Measurements from ENCODE around the gene LBX2.

LBX2 gene

DNA sequence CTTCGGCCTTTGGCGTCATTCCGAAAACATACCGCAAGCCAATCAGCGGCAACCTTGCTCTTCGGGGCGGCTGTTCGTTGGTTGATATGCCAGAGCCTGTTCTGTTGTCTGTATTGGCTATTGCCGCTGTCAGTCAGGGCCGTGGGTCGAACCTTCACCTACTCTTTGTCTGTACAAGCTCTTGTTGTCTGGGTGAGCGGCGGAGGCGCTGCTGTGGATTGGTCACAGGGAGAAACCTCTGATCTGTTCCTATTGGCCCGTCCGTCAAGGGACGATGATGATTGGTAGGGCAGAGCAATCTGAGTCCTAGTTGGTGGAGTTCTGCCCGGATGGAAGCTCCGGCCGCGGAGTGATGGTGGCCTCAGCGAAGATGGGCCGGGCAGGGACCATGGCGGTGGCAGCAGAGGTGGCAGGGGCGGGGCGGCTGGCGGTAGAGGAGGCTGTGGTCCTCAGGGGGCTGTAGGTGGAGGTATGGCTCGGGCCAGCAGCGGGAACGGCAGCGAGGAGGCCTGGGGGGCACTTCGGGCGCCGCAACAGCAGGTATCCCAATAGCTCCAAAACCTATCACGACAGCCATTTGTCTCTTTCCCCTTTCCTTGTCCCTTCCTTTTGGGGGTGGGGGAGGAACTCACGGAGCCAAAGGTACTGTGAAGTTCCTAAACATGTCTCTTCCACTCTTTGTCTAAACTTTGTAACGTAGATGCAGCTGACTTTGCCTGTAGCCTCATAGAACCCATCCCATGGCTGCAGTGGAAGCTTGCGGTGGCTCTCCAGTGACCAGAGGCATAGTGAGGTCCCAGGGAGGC is 41.1 kb downstream of the LBX2 start, which contains the start of gene WBP1:
WBP1 (plus strand) TSS at position 307 of the 806 bp plus-strand sequence; CDS start at position 472, 165 bp downstream.
- peak; percentile 72 to 100 (median 99) for DNase-seq

DNA sequence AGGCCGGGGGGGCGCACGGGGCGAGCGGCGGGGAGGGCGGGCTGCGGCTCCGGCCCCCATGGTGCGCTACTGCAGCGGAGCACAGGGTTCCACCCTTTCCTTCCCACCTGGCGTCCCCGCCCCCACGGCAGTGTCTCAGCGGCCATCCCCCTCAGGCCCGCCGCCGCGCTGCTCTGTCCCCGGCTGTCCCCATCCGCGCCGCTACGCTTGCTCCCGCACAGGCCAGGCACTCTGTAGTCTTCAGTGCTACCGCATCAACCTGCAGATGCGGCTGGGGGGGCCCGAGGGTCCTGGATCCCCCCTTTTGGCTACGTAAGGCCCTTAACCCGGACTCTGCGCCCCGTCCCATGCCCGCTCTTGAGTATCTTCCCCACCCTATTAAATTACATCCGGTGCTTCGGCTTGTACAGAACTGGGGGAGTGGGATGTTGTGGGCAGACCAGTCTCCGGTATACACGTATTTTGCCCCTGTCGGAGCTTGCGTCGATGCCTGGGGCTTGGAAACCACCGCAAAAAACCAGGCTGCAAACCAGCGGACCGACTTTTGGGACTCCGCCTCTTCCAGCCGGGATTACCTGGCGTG is 41.8 kb downstream of the LBX2 start:
- DNase-seq, result peak in 32 of 51 donors; percentile 20 to 81 (median 61)

DNA sequence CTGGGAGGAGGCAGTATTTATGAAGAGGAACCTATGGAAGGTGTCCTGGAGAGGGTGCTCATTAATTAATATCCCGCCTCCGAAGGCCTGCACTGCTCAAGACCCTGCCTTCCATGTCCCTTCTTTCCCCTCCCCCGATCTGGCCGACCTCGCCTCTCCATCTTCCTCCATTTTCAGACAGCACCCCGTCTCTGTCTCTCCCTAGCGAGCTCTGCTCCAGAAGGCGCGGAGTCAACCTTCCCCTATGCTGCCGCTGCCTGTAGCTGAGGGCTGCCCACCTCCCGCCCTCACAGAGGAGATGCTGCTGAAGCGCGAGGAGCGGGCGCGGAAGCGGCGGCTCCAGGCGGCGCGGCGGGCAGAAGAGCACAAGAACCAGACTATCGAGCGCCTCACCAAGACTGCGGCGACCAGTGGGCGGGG is 42.3 kb downstream of the LBX2 start:
- peak in 3 of 51 donors; percentile 48 to 72 (median 50) for DNase-seq

DNA sequence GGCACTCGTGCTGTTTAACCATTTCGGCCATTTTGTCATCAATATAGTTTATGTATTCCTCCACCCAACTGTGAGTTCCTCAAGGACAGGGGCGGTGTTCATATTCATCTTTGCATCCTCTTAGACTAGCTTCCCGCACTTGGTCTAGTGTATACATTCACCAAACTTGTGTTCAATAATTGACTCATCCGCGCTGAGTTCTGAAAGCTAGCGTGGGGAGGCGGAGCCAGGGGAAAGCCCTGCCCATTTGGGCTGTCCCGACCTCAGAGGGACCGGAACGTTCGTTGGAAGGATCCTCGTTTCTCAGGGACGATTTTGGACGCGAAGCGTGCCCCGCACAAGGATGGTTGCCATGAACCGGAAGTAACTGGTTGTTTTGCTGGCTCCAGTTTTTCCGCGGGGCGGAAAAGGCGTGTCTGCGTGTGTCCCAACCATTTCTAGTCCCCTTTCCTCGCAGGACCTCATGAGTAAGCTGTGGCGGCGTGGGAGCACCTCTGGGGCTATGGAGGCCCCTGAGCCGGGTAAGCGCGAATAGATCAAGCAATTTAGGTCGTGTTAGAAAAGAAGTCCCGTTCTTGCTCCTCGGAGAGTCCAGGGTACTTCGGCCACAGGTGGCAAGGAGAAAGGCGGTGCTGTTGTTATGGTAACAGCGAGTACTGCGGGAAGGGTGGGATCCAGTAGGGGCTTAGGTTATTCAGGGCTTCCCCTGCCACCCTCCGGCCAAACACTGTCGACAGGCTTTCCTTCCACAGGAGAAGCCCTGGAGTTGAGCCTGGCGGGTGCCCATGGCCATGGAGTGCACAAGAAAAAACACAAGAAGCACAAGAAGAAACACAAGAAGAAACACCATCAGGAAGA is 44.5 kb downstream of the LBX2 start, which contains the start of gene INO80B:
INO80B (plus strand) TSS at position 434 of the 858 bp plus-strand sequence; CDS start at position 464, 30 bp downstream.
- peak; percentile 74 to 99 (median 93) for DNase-seq

DNA sequence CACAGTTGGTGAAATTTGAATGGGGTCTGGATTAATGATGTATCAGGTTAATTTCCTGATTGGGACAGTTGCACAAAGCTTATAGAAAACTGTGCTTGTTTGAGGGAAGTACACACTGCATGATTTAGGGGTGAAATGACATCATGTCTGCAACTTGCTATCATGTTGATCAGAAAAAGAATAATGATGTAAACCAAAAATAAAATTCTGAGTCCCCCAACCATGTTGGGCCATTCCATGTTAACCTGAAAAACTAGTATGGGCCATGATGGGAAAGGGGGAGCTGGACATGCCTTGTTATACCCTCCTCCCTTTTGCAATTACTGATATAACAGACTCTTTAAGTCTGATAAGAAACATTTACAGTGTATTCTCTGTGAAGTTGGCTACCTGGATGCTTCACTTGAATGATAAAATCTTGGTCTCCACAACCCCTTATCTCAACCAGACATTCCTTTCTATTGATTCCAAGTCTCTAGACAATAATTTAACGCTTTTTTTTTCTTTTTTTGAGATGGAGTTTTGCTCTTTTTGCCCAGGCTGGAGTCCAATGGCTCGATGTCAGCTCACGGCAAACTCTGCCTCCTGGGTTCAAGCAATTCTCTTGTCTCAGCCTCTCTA is 48.7 kb downstream of the LBX2 start:
- no peak for DNase-seq

DNA sequence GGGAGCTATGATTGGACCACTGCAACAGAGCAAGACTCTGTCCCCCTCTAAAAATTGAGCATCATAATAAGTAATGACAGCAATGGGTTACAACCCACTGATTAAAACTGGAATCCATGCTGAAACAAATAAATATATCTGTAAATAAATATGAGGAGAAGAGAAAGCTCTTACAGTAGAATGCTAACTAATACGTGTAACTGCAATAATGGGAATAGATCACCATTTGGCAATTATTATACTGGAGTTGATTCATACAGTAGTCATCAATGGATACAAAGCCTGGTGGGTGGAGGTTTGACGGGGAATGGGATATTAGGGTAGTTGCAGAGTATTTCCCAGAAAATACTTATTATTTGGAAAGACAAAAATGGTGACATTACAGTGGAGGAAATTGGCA is 50.6 kb downstream of the LBX2 start:
- DNase-seq, result no peak

Data from hypothalamus (tissue), 51 donors.